GM12892 (cell line): ENCODE results near the gene TALDO1.

Experiments
- POLR2A ChIP-seq: IDR thresholded peaks from 2 replicates; pipeline ENCODE4 v1.6.1; 2011; ENCODE audit warnings: low read depth, low read length, control low read depth
- POLR2AphosphoS5 ChIP-seq: IDR thresholded peaks from 2 replicates; pipeline ENCODE4 v1.6.1; 2011; ENCODE audit warnings: low read depth, low read length, control low read depth
- TAF1 ChIP-seq: IDR thresholded peaks from 2 replicates; pipeline ENCODE4 v1.6.1; 2011; ENCODE audit warnings: low read depth, mild to moderate bottlenecking, control low read depth, low read length, borderline replicate concordance

- TF ChIP-seq POLR2AphosphoS5 (no peak), POLR2A (no peak), TAF1 (no peak)
Observed at GRCh38 chr11:723120-723883, 24.0 kb upstream of the TALDO1 start.
